GM18873 (cell line): ENCODE results near the gene FFAR3.
"Not testable (repeated sequence)": the region's sequence is repeated elsewhere in the genome, so short reads cannot be mapped to it uniquely, and the experiment has no call there.

Source experiments
- ATAC-seq: cut with Tn5 transposase; IDR thresholded peaks from one replicate; pipeline ENCODE4 v1.9.1; 2021; ENCODE audit warnings: mild to moderate bottlenecking, moderate library complexity, moderate number of reproducible peaks; ENCODE audit not compliant: unreplicated experiment, low FRiP score

Gene FFAR3

DNA sequence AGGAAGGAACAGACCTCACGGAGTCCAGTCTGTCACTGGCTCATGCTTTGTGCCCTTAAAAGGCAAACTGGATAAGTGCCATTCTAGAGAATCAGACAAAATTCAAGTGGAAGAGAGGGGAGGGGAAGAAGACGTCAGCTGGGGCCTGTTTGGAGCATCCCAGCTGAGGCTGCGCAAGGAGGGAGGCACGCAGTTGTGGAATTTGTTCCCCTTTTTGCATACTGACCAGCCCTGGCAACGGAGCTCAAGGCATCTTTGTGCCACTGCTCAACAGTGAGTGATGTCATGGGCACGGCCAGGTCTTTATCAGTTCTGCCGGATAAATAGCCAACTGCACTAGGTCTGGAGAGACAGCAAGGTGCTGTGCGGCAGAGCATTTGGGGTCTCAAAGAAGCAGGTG lies 12.5 kb downstream of the FFAR3 start, which contains the start of gene GPR42:
TSS of gene GPR42 (plus strand) at position 347 of the 400 bp plus-strand sequence. CDS start 292 bp downstream, outside the sequence.
- ATAC-seq = no peak

DNA sequence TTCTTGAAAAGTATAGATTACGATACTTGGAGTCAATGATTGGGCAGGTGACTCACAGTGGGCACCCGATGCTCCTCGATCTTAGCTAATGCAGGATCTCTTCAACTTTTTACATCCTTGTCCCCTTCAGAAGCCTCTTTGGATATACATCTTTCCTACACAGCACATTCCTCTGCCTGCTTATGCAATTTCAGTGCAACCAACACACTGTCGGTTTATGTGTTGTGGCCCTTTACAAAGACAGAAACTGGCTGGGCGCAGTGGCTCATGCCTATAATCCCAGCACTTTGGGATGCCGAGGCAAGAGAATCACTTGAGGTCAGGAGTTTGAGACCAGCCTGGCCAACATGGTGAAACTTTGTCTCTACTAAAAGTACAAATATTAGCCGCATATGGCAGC lies 15.2 kb downstream of the FFAR3 start:
- ATAC-seq = no peak

DNA sequence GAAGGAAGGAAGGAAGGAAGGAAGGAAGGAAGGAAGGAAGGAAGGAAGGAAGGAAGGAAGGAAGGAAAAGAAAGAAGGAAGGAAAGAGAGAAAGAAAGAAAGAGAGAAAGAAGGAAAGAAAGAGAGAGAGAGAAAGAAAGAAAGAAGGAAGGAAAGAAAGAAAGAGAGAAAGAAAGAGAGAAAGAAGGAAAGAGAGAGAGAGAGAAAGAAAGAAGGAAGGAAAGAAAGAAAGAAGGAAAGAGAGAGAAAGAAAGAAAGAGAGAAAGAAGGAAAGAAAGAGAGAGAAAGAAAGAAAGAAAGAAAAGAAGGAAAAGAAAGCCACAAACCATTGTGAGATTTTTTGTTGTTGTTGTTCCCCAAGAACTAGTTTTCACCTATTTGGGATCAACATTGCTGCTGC lies 15.8 kb downstream of the FFAR3 start:
- not testable (repeated sequence) for ATAC-seq

DNA sequence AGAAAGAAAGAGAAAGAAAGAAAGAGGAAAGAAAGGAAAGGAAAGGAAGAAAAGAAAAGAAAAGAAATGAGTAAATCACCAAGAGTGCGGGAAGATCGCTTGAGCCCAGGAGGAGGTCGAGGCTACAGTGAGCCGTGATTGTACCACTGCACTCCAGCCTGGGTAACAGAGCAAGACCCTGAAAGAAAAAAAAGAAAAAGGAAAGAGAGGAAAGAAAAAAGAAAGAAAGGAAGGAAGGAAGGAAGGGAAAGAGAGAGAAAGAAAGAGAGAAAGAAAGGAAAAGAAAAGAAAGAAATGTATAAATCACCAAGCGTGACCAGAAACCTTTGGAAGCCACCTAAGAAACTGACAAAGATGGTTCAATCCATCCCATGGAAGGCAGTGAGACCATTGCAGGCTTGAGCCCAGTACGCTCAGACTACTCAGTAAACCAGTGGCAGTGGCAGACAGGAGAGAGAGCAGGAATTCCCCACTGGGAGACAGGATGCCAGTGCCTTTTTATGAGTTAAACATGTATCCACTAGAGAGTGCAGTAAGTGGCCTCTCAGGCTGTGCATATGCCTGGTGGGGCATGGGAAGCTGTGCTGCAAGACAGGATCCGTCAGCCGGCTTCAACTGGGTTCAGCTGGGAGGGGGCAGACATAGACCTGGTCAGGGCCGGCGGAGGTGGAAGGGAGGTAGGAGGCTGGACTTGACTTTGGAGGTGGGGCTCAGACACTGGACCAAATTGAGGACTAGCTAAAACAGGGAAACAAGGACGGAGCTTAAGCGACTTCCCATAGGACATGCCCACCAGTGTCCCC lies 17.4 kb downstream of the FFAR3 start:
- ATAC-seq = no peak

DNA sequence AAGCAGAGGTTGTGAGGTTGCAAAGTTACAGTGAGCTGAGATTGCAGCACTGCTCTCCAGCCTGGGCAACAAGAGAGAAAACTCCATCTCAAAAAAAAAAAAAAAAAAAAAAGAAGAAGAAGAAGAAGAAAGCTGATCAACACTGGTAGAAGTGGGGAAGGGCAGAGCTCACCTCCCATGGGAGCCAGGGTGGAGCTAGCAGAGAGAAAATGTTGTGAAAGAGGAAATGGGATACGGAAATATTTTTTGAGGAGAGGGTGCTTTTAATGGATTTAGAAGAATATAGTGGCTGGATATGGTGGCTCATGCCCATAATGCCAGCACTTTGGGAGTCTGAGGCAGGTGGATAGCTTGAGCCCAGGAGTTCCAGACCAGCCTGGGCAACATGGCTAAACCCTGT lies 19.4 kb downstream of the FFAR3 start:
- no peak for ATAC-seq

DNA sequence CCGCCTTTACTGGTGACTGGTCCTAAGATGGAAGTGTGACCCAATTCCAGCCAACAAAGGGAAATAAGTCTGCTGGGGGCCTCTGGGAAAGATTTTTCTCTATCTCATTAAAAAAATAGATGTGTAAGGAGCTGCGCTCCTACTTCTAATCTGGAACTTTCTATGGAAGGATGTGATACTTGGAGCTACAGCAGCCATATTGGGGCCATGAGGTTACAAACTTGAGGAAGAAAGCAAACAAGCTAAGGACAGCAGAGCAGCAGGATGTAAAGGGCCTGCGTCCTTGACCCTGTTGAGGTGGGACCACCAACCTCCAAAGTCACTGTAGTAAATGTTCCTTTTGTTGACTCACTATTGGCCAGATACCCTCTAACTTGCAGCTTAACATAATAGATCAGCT lies 20.1 kb downstream of the FFAR3 start:
- no peak for ATAC-seq

DNA sequence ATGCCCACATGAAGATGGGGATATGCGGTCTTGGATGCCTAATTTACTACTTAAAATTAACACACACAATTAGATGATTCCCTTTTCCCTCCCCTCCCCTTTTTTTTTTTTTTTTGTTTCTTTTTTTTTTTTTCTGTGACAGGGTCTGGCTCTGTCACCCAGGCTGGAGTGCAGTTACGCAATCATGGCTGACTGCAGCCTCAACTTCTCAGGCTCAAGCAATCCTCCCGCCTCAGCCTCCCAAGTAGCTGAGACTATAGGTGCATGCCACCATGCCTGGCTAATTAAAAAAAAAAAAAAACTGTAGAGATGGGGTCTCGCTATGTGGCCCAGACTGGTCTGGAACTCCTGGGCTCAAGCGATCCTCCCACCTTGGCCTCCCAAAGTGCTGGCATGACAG lies 21.3 kb downstream of the FFAR3 start:
- not testable (repeated sequence) for ATAC-seq

DNA sequence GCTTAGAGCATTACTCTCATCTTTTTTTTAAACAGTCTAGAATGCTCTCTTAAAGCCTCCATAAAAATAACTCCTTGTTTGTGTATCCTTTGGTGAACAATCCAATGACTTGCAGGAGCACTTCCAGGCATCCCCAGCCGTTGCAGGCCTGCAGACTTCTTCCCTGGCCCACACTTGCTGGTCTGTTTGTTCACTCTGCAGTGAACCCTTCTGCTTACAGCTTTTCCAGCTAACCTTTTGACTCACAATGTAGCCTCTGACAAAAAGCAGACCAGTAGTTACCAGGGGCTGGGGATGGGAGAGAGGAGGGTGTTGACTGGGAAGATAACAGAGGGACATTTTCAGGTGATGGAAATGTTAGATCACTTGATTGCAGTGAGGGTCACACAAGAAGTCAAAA lies 21.7 kb downstream of the FFAR3 start:
- no peak for ATAC-seq

DNA sequence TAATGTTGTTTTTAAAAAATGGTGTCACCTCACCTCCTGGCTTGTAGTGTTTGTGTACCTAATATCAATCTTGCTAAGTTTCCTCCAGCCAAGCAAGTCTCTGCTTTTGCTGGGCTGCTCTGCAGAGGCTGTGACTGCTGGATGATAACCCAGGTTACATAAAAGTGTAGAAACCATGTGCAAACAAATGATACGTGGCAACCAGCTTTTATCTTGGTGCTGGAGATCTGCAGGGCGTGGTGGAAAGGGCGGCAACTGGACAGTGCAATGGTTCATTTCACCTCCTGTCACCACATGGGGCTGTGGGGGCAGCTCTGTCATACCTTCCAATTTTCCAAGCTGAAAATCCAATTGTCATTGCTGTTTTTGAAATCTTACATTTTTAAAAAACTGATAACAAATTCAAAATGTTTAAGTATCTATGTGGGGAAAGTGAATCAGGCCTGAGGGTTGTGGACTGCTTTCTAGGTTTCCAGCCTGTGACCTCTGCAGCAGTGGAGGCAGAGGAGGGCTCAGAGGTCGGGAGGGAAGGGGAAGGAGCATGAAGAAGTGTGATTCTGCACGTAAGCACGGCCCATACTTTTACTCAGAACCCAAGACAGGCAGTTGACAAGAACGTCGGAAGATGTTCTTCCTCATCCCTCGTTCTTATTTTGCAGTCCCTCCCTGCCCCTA lies 22.3 kb downstream of the FFAR3 start:
- no peak for ATAC-seq

DNA sequence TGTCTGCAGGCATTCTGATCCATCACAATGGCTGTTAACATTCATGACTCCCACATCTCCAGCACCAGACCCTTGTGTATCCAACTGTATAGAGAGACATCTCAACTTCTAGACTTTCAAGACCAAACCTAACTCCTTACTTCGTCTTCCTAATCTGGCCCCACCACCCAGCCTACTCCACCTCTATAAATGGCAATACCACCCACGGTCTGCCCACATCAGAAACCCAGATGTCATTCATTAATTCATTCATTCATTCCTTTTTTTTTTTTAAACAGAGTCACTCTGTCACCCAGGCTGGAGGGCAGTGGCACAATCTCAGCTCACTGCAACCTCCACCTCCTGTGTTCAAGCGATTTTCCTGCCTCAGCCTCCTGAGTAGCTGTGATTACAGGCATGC lies 23.1 kb downstream of the FFAR3 start:
- no peak for ATAC-seq

DNA sequence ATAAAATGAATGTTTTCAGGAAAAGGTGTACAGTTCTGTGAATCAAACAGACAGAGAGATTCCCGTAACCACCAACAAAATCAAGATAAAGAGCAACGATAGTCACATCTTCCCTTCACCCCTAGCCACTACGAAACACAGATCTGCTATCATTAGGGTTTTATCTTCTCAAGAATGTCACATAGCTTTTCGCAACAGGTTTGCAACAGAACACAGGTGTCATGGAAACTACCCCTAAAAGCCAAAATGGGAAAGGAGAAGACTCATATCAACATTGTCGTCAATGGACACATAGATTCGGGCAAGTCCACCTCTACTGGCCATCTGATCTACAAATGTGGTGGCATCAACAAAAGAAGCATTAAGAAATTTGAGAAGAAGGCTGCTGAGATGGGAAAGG lies 23.7 kb downstream of the FFAR3 start:
- no peak for ATAC-seq

DNA sequence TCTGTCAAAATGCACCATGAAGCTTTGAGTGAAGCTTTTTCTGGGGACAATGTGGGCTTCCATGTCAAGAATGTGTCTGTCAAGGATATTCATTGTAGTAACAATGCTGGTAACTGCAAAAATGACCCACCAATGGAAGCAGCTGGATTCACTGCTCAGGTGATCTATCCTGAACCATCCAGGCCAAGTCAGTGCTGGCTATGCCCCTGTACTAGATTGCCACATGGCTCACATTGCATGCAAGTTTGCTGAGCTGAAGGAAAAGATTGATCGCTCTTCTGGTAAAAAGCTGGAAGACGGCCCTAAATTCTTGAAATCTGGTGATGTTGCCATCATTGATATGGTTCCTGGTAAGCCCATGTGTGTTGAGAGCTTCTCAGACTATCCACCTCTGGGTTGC lies 25.3 kb downstream of the FFAR3 start:
- no peak for ATAC-seq

DNA sequence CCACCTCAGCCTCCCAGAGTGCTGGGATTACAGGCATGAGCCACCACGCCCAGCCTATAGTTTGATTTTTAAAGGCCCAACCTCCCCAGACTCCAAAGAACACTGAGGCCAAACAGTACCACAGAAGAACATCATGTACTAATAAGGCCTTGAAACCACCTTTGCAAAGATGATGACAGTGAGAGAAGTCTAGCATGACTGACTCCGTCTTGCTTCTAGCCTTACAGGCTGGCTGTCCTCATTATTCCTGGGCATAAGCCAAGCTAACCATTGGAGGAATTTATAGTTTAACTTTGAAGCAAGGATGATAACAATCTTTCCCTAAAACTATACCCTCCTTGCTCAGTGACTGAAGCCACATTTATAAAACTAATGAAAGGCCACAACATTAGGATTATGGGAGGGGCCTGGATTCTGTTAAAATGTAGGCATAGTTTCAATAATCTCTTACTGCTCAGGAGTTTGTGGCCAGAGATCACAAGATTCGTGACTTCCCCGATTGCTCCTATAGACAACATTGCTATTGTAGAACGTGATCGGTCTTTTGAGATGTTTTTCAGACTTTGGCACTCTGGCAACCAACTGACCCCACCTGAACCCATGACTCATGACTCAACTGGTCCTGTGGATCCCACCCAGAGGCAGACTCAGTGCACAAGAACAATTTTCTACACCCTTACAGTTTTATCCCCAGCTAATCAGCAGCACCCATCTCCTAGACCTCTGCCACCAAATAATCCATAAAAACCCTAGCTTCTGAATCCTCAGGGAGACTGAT lies 30.2 kb downstream of the FFAR3 start:
- ATAC-seq = no peak

DNA sequence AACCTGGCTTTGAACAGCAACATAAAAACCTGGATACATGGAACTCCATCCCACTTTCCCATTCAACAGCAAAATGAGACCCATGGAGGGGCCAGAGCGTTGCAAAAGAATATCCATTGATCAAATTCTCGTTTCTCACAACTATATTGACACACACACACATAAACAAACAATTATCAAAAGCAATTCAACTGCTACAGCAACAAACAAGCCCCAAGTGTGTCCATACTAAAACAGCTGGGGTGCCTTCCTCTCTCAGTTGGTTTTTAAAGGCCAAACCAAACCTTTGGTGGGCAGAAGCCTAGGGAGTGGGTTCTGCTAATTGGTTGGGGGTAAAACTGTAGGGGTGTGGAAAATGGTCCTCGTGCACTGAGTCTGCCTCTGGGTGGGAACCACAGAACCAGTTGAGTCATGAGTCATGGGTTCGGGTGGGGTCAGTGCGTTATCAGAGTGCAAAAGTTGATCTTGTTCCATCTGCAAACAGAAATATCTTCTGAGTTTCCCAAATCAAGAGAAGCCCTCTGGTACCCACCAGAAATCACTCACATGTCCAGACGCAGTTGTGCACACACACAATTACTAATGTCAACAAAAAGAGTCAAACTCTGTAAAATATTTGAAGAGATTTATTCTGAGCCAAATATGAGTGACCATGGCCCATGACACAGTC lies 31.1 kb downstream of the FFAR3 start:
- no peak for ATAC-seq

DNA sequence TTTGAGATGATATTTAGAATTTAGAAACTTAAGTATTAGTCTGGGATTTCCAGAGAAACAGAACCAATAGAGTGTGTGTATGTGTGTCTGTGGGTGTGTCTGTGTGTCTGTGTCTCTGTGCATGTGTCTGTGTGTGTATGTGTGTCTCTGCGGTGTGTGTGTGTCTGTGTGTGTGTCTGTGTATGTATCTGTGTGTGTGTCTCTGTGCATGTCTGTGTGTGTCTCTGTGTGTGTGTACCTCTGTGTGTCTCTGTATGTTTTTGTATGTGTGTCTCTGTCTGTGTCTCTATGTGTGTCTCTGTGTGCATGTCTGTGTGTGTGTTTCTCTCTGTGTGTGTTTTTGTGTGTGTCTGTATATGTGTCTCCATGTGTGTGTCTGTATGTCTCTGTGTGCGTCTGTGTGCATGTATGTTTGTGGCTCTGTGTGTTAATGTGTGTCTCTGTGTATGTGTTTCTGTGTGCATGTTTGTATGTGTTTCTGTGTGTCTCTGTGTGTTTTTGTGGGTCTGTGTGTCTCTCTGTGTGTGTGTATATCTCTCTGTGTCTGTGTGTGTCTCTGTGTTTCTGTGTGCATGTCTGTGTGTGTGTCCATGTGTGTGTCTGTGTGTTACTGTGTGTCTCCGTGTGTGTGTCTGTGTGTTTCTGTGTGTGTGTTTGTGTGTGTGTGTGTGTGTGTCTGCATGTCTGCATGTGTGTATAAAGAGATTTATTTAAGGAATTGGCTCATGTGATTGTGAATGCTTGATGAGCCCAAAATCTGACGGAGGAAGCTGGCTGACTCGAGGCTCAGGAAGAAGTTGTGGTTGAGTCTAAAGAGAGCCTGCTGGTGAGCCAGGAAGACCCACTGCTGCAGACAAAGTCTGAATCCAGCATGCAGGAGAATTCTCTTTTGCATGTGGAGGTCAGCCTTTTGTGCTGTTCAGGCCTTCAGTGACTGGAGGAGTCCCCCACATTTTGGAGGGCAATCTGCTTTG lies 34.8 kb downstream of the FFAR3 start:
- ATAC-seq = no peak

DNA sequence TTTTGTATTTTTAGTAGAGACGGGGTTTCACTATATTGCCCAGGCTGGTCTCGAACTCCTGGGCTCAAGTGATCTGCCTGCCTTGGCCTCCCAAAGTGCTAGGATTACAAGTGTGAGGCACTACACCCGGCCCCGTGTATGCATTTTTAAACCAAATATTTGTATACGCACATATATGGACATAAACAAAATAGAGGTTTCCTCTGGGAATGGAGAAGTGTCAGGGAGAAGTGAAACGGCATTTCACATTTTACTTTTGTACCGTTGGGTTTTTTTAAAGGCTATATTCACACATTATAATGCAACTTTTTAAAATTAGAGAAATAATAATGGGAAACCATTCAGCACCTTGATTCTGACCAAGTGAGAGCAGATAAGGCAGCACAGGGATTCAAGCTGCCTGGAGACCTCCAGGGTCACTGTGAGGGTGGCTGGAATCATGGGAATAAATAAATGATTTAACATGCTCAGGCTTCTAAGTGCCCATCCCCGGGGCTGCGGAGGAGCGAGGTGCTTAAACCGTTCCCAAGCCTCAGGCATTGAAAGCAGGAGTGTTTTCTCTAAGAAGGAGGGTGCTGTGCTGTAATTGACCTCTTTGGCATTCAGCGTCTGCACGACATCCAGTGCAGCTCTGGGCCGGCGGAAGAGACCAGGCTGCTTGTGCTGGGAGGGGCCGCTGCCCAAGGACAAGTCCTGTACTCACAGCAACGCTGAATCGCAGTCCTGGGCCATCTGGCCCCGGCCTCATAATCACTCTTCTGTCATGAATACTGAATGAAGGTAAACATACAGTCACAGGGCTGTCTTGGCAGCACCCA lies 37.3 kb downstream of the FFAR3 start:
- no peak for ATAC-seq

DNA sequence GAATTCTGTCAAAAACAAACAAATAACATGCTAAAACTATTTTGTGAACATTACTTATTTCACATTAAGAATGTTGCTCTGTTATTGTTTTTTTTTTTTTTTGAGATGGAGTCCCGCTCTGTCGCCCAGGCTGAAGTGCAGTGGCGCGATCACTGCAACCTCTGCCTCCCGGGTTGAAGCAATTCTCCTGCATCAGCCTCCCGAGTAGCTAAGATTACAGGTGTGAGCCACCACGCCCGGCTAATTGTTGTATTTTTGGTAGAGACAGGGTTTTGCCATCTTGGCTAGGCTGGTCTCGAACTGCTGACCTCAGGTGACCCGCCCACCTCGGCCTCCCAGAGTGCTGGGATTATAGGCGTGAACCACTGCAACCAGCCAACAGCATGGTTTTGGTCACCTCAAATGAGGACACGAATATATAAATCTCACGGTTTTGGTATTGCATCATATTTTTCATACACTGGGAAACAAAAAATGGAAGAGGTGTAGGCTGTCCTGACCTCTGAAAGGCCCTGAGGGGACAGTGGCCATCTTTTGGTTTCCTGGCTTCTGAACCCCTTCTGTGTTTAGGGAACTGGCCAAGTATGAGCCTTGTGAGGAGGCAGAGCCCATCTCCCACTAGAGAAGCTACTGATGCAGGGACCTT lies 38.1 kb downstream of the FFAR3 start:
- ATAC-seq = no peak

DNA sequence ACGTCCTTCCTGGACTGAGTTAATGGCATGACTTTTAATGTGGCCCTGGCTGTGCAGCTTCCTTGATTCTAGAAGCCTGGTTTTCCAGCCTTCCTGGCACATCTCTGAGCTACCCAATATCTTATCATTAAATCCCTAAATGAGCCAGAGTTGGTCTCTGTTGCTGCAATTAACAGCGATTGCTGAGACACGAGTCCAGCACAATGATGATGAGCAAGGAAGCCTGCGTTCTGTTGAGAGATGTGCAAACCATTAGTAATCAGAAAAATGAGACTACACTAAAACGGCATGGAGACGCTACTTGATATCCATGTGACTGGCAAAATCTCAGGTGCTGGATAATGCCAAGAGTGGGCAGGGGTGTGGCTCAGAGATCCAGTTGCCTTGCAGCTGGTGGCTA lies 38.8 kb downstream of the FFAR3 start:
- ATAC-seq = no peak
